ENCODE data around the gene DCLRE1B.

DNA sequence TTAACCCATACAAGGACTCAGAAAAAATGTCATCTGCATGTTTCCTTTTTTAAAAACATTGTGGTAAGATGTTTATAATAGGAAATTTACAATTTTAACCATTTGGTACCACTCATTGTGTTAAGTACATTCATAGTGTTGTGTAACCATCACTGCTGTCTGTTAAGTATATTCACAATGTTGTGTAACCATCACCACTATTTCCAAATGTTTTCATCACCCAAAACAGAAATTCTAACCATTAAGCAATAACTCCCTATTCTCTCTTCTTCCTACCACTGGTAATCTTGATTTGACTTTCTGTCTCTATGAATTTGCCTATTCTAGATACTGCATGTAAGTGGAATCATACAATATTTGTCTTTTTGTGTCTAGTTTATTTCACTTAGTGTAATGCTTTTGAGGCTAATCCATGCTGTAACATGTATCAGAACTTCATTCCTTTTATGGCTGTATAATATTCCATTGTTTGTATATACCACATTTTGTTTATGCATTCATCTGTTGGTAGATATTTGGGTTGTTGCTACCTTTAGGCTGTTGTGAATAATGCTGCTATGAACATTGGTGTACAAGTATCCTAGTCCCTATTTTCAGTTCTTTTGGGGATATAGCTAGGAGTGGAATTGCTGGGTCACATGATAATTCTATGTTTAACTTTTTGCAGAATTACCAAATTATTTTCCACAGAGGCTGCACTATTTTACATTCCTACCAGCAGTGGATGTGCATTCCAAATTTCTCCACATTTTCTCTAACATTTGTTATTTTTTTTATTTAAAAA is 38.1 kb downstream of the DCLRE1B start:
- TF ChIP-seq, protein P1, sequence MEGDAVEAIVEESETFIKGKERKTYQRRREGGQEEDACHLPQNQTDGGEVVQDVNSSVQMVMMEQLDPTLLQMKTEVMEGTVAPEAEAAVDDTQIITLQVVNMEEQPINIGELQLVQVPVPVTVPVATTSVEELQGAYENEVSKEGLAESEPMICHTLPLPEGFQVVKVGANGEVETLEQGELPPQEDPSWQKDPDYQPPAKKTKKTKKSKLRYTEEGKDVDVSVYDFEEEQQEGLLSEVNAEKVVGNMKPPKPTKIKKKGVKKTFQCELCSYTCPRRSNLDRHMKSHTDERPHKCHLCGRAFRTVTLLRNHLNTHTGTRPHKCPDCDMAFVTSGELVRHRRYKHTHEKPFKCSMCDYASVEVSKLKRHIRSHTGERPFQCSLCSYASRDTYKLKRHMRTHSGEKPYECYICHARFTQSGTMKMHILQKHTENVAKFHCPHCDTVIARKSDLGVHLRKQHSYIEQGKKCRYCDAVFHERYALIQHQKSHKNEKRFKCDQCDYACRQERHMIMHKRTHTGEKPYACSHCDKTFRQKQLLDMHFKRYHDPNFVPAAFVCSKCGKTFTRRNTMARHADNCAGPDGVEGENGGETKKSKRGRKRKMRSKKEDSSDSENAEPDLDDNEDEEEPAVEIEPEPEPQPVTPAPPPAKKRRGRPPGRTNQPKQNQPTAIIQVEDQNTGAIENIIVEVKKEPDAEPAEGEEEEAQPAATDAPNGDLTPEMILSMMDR (tag by site-specific recombination; IDR thresholded peaks at IDR 0.05), result no peak
- TF ChIP-seq ZNF239 (tag by site-specific recombination; IDR thresholded peaks at IDR 0.05) (no peak), ZFP69B (tag by site-specific recombination; IDR thresholded peaks at IDR 0.05) (no peak), ZNF341 (tag by site-specific recombination; IDR thresholded peaks at IDR 0.05; ENCODE audit: low read depth) (no peak), ZNF660 (tag by site-specific recombination; IDR thresholded peaks at IDR 0.05) (no peak), MZF1 (tag by site-specific recombination; IDR thresholded peaks at IDR 0.05; ENCODE audit: borderline replicate concordance) (no peak)
- TF ChIP-seq, protein P2, sequence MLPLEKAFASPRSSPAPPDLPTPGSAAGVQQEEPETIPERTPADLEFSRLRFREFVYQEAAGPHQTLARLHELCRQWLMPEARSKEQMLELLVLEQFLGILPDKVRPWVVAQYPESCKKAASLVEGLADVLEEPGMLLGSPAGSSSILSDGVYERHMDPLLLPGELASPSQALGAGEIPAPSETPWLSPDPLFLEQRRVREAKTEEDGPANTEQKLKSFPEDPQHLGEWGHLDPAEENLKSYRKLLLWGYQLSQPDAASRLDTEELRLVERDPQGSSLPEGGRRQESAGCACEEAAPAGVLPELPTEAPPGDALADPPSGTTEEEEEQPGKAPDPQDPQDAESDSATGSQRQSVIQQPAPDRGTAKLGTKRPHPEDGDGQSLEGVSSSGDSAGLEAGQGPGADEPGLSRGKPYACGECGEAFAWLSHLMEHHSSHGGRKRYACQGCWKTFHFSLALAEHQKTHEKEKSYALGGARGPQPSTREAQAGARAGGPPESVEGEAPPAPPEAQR (tag by site-specific recombination; IDR thresholded peaks at IDR 0.05), result no peak

All from HEK293 (cell line).